Body of pancreas (tissue), 4 donors: Measurements from ENCODE around the gene IGFBP7. TPM values are rescaled to one million over a fixed set of nuclear protein-coding genes. Genes with fewer than 3 reads are reported as not detected.

Source experiments
- ATAC-seq: fragments of 150-250 bp; one replicate; pipeline ENCODE4 v1.9.1; 2016
- DNase-seq, 4 donors: peaks; one replicate each; pipeline ENCODE4 v3.0.0-alpha.2; 2019
- H3K27ac ChIP-seq, 4 donors: fragments of 200-600 bp; sonication (generic); 1 replicate in 3 of 4; 2 replicates in 1 of 4; pipeline versions ENCODE4 v1.5.1 to v1.6.1; 2016 to 2019; ENCODE audit warnings: mild to moderate bottlenecking in 1 of 4, mixed read lengths in 1 of 4, moderate library complexity in 1 of 4
- H3K27me3 ChIP-seq, 2 donors: fragments of 200-600 bp; sonication (generic); one replicate each; pipeline ENCODE4 v1.6.0; 2016; ENCODE audit warnings: mild to moderate bottlenecking in 1 of 2
- H3K36me3 ChIP-seq, 2 donors: fragments of 200-600 bp; sonication (generic); replicated peaks in 1 of 2; 2 replicates each; pipeline ENCODE4 v1.5.1; 2016; ENCODE audit warnings: low read depth in 2 of 2; ENCODE audit not compliant: insufficient read depth in 1 of 2
- H3K4me1 ChIP-seq: fragments of 200-600 bp; sonication (generic); one replicate; pipeline ENCODE4 v1.6.0; 2016
- H3K4me3 ChIP-seq, 2 donors: fragments of 200-600 bp; sonication (generic); 1 replicate in 1 of 2; 2 replicates in 1 of 2; pipeline ENCODE4 v1.5.1; 2016 to 2019
- H3K9me3 ChIP-seq, 3 donors: fragments of 200-600 bp; sonication (generic); 1 replicate in 2 of 3; 2 replicates in 1 of 3; pipeline ENCODE4 v1.5.1; 2016
- CTCF ChIP-seq, 7 experiments: fragments of 450-650 bp in 4 of 7; fragments of 200-600 bp in 3 of 7; sonication (generic) in 3 of 7; IDR thresholded peaks; one replicate each; pipeline ENCODE4 v1.5.1; 2016 to 2019; ENCODE audit warnings: antibody characterized with exemption in 7 of 7
- POLR2A ChIP-seq, 3 donors: fragments of 450-650 bp; IDR thresholded peaks; one replicate each; pipeline ENCODE4 v1.6.1; 2016; ENCODE audit warnings: antibody characterized with exemption in 3 of 3, mild to moderate bottlenecking in 2 of 3
- WGBS, 2 donors: methylation state at CpG; one replicate each; pipeline ENCODE4 v1.1.5; 2017; 5-methylcytosine and 5-hydroxymethylcytosine counted together
- intact Hi-C: fragments of 100-400 bp; cut with DNase I; formaldehyde crosslinking; loops from one replicate; pipeline ENCODE4 v1.15.1; 2023
- total RNA-seq, 2 donors: library from RNA; depleted of rRNA; stranded (reverse); fragments of >200 nt; gene quantifications; one replicate each; pipeline ENCODE4 v1.1.0, GENCODE V29; 2016

IGFBP7 gene
- total RNA-seq, 2 donors from 2014 or later: 758 to 1,249 TPM

GRCh38 chr4:57110640-57111511 is 691 bp upstream of the IGFBP7 start:
- intact Hi-C loops: no loop called here
- WGBS, 2 donors: 29 to 32% methylated on average over 25 of the region's 25 CpGs
- H3K9me3 ChIP-seq: no peaks in the 10 kb centered on the region
- peak in 3 of 4 donors; percentile 20 to 46 (median 28) for DNase-seq
- peak; percentile 26 for ATAC-seq
- peak overlapping the region; percentile 61 to 87 (median 82) for H3K27ac ChIP-seq
- no peaks in the 10 kb centered on the region for H3K36me3 ChIP-seq
- H3K4me1 ChIP-seq: peaks cover 9% of the 10 kb centered on the region
- peaks cover 0 to 6% of the 10 kb centered on the region in 2 donors for H3K27me3 ChIP-seq
- TF ChIP-seq CTCF (IDR thresholded peaks at IDR 0.05) (no peak), POLR2A (IDR thresholded peaks at IDR 0.05) (peak in 2 of 3 donors; percentile 47 to 48)
- no peak overlapping the region for H3K4me3 ChIP-seq

GRCh38 chr4:57109411-57109846 is 756 bp downstream of the IGFBP7 start:
- no peak for TF ChIP-seq POLR2A (IDR thresholded peaks at IDR 0.05)
- no peak for TF ChIP-seq CTCF (IDR thresholded peaks at IDR 0.05)
- WGBS, 2 donors: 5 to 7% methylated on average over 11 to 27 of the region's 27 CpGs
- intact Hi-C loops: no loop called here
- Histone ChIP-seq H3K27ac (peak overlapping the region; percentile 61 to 87 (median 82)), H3K27me3 (peaks cover 0 to 6% of the 10 kb centered on the region in 2 donors), H3K4me3 (peak overlapping the region; percentile 25 to 33), H3K9me3 (no peaks in the 10 kb centered on the region), H3K36me3 (no peaks in the 10 kb centered on the region), H3K4me1 (peaks cover 9% of the 10 kb centered on the region)
- no peak for DNase-seq
- peak; percentile 8 for ATAC-seq

GRCh38 chr4:57106181-57106580 is 4.0 kb downstream of the IGFBP7 start:
- ATAC-seq: no peak
- no peak for DNase-seq
- Histone ChIP-seq H3K27me3 (peaks cover 0 to 6% of the 10 kb centered on the region in 2 donors), H3K36me3 (no peaks in the 10 kb centered on the region), H3K27ac (no peak overlapping the region), H3K4me3 (no peak overlapping the region), H3K9me3 (no peaks in the 10 kb centered on the region), H3K4me1 (peaks cover 30% of the 10 kb centered on the region)
- 78 to 83% methylated on average over 4 of the region's 4 CpGs for WGBS, 2 donors
- intact Hi-C loops: no loop called here
- TF ChIP-seq POLR2A (IDR thresholded peaks at IDR 0.05) (no peak), CTCF (IDR thresholded peaks at IDR 0.05) (no peak)

- ATAC-seq (no peak), DNase-seq (no peak)
- H3K36me3 ChIP-seq: no peaks in the 10 kb centered on the region
- WGBS, 2 donors: 65 to 74% methylated on average over 4 of the region's 4 CpGs
- no peaks in the 10 kb centered on the region for H3K9me3 ChIP-seq
- TF ChIP-seq CTCF (IDR thresholded peaks at IDR 0.05) (no peak), POLR2A (IDR thresholded peaks at IDR 0.05) (no peak)
- intact Hi-C loops: no loop called here
- no peak overlapping the region for H3K4me3 ChIP-seq
- no peaks in the 10 kb centered on the region for H3K27me3 ChIP-seq
- H3K4me1 ChIP-seq: peaks cover 27% of the 10 kb centered on the region
- peak overlapping the region in 1 of 4 donors; percentile 10 for H3K27ac ChIP-seq
These were observed 5.3 kb downstream of the IGFBP7 start for GRCh38 chr4:57104706-57105560.
